ENCODE results near the gene KAT6B.
A peak's percentile ranks its signal among the peaks of the same experiment; 100 is the strongest.

KAT6B gene

DNA sequence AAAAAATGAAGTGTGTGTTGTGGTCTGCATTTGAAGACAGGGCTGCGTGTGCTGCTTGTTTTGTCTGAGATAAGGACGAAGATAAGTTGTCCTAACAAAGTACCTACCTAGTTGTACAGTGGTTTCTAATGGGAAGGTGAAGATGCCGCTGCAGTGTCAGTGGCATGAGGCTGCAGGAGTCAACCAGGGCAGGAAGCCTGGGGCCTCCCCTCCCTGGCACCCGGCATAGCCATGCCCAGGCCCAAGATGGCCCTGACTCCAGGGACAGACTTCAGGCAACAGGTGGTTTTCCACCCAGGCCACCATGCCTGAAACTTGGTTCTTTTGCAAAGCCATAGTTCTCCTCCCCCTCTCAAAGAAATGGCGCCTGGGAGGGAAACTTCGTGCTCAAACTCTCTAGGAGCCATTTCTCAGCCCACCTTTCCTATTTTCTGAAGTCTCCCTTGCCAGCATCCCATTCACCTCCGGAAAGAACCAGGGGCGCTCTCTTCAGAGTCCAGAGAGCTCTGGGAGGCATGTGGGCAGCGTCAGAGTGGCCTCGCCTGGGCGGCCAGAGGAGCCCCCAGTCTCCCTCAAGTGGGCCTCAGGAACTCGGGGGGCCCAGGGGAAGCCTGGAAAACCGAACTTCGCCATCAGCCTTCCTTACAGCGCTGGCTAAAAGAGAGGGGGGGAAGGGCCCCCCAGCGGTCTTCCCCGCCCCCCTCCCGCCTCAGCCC lies 2.1 kb upstream of the KAT6B start:
- peak; percentile 5 to 6 for DNase-seq

DNA sequence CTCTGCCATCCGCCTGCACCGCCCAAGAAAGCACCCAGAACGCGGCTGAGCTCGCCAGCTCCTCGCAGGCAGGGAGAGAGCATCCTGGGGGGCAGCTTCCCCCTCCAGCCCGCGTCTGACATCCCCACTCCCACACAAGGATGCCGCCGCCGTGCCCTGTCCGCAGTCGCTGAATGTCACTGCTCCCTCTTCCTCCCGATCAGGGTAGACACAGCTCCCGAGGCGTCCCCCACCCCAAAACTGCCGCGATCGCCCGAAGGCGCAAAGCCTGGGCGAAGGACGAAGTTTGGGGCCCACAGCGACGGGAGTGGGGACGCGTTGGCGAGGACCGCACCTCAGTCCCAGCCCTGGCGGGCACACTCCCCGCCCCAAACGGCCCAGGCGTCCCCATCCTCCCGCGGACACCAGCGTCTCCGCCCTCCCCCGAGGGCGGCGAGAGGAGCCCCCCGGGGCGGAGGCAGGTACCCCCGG lies 1.5 kb upstream of the KAT6B start:
- peak; percentile 30 to 40 for DNase-seq

- DNase-seq: peak; percentile 52 to 55
Measured at GRCh38 chr10:74825371-74826141, 844 bp upstream of the KAT6B start.

DNA sequence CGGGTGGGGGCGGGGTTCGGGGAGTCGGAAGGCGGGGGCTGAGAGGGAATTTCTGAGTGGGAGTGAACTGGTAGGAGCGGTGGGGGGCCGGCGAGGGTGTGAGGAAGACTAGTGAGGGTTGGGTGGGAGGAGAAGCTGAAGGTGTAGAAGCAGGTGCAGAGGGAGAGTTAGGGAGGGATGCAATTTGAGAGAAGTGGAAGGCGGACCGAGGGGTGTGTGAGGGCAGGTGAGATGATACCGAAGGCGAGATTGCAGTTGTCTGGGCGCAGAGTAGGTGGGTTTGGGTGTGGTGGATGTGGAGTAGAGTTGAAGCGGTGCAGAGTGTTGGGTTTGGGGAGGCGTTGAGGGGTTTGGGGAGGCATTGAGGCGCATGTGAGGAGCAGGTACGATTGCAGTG lies 643 bp downstream of the KAT6B start:
- DNase-seq: no peak

- DNase-seq: no peak
Measured at GRCh38 chr10:74827694-74828093, 1.3 kb downstream of the KAT6B start.

- no peak for DNase-seq
Measured at GRCh38 chr10:74828946-74829345, 2.5 kb downstream of the KAT6B start.

GRCh38 chr10:74831518-74832120 lies 5.2 kb downstream of the KAT6B start:
- DNase-seq: no peak

DNA sequence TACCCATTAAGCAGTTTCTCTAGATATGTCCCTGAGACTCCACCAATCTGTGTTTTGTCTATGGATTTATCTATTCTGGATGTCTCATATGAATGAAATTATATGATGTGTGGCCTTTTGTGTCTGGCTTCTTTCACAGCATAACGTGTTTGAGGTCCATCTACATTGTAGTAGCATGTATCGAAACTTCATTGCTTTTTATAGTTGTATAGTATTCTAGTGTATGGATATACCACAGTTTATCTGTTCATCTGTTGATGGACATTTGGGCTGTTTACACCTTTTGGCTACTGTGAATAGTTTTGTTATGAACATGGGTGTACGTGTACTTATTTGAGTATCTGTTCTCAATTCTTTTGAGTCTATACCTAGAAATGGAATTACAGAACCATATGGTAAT lies 9.6 kb downstream of the KAT6B start:
- DNase-seq: no peak

GRCh38 chr10:74836877-74837276 lies 10.5 kb downstream of the KAT6B start:
- DNase-seq: no peak

- DNase-seq: no peak
Measured at GRCh38 chr10:74837743-74838142, 11.3 kb downstream of the KAT6B start.

DNA sequence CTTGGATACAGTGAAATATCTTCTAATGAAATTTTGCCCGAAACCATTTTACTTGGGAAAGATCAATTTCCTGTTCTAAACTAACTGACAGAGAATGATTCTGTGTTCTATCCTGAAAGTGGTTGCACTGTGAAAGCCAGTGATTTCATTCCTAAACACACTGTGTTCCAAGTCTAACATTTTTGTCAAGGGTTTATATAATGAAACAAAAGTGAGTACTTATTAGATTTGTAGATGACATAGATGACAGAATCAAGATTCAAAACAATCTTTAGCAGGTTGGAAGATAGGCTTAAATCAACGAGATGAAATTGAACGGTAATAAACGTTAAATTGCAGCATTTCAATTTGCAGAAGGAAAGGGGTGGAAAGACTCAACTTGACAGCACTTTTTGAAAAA lies 13.3 kb downstream of the KAT6B start:
- no peak for DNase-seq

- no peak for DNase-seq
Measured at GRCh38 chr10:74841265-74841973, 15.0 kb downstream of the KAT6B start.

DNA sequence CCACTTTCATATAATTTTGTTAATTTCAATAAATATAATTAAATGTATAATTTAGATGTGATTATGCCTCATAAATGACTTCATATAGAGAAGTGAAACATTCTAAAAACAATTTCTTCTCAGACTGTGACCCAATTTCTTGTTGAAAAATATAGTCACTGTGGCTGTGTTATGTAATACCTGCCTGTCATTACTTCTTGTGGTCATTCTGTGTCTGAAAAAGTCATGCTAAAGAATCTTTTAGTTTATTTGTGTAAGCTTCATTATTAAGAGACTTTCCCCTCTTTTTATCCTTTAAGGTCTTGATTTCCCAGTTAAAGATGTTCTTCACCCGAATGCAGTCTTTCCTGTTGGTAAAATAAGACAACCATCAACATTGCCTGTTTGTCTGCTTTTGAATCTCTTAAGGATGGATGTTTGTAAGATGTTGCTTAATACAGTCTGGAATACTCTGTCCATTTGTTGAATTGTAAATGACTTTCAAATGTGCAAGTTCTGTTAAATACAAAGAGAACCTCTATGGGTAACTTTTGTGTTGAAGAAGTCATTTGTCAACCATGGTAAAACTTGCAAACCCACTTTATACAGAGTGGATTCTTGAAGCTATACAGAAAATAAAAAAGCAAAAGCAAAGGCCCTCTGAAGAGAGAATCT lies 16.0 kb downstream of the KAT6B start:
- no peak for DNase-seq

DNA sequence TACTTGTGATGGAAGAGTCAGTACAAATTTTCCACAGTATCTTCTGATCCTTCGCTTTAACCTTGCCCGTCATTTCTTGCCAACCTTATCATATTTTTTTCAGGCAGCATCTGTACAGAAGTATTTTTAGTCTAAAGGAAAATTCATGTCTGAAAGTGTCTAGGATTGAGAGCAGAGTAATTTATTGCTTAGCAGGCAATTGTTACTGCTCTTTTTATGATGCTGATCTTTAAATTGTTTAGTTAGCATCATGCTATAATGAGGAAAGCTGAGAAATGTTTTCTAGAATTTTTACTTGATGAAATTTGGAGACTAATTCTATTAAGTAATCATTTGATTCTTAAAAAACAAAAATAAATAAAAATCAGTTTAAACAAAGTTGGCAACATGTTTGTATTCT lies 20.6 kb downstream of the KAT6B start:
- DNase-seq: no peak

GRCh38 chr10:74851831-74852230 lies 25.4 kb downstream of the KAT6B start:
- DNase-seq: no peak

- no peak for DNase-seq
Measured at GRCh38 chr10:74852381-74852780, 26.0 kb downstream of the KAT6B start.

GRCh38 chr10:74854610-74855009 lies 28.2 kb downstream of the KAT6B start:
- no peak for DNase-seq

- no peak for DNase-seq
Measured at GRCh38 chr10:74855027-74855426, 28.6 kb downstream of the KAT6B start.

DNA sequence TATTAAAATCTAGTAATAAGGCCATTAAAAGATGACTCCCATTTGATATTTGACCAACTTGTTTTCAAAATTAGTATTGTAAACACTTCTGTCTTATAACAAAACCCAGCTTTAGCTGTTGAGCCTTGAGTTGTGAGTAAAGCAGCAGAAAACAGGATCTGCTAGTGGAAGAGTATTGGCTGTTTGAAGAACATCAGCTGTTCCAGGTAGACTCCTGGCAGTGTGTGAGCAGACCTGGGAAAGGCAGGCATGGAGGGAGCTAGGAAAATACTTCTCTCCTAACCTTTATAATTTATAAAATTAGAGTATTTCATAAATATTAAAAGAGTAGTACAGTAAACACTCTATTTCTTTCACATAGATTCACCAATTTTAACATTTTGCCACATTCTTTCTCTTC lies 29.0 kb downstream of the KAT6B start:
- no peak for DNase-seq

DNA sequence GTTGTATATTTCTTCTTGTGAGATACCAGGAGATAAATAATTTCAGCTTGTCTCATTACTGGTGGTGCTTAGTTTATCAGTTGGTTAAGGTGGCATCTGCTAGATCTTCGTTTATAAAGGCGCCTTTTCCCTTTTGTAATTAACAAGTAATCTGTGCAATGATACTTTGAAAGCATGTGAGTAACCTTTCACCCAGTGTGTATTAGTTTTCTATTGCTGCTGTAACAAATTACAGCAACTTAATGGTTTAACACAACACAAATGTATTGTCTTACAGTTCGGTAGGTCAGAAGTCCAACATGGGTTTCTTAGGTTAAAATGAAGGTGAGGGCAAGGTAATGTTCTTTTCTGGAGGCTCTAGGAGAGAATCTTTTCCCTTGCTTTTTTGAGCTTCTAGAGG lies 30.5 kb downstream of the KAT6B start:
- DNase-seq: no peak

- no peak for DNase-seq
Measured at GRCh38 chr10:74857586-74857985, 31.2 kb downstream of the KAT6B start.

DNA sequence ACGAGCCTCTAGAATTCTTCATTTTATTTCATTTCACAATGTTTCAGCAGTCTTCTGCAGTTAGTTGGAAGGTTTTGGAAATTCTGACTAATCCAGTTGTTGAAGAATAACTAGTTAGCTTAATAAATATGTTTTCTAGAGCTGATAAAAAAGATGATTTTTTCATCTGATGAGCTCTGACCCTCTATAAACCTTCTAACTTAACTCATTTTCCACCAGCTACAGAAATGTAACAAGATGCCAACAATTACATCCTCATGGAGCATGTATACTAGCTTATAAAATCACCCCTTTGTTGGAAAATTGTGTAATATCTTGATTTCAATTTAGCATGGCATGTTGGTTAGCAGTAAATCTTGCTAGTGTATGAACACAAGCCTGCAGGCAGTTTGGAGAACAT lies 33.1 kb downstream of the KAT6B start:
- no peak for DNase-seq

DNA sequence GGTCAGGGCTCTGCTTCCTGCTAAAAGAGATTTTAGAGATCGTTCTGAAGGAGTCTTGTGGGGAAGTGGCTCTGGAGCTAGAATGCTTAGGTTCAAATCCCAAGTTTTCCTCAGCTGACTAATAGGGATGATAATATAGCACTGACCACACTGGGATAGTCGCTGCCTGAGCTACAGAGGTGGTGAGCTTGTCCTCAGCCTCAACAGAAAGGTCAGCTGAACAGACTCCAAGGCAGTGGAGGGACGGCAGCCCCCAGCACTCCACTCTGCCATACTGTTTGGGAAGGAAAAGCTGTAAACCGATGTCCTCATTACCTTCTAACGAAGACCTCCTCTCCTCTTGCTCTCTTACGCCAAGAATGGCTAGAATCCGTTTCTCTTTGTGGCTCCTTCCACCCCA lies 36.2 kb downstream of the KAT6B start:
- DNase-seq: no peak
